HG03039 (cell line): ENCODE measurements around the gene AMN.

Experiments
- ATAC-seq: cut with Tn5 transposase; IDR thresholded peaks from one replicate; pipeline ENCODE4 v1.9.1; 2021; ENCODE audit warnings: mild to moderate bottlenecking, moderate library complexity; ENCODE audit not compliant: unreplicated experiment

AMN gene

GRCh38 chr14:102942069-102942468 is 19.6 kb downstream of the AMN start:
- ATAC-seq, result no peak

DNA sequence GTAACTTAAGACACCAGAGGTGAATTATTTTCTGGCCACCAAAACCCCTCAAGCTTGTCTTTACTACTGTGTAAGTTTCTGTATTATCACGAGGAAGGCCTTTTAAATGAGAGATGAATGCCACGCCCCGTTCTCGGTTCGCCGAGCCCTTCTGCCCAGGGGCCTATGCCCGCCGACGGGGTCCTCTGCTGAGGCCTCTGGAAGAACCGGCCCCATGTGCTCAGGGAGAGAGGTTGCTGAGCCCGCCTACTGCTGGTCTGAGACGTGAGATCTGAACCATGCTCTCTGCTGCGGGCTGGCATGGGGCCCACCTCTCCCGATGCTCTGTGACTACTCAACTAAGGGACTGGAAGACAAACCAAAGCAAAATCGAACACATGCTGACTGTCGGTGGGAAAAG is 21.0 kb downstream of the AMN start:
- ATAC-seq, result no peak

GRCh38 chr14:102943979-102944378 is 21.5 kb downstream of the AMN start:
- no peak for ATAC-seq

GRCh38 chr14:102944448-102945330 is 22.2 kb downstream of the AMN start:
- ATAC-seq, result no peak

DNA sequence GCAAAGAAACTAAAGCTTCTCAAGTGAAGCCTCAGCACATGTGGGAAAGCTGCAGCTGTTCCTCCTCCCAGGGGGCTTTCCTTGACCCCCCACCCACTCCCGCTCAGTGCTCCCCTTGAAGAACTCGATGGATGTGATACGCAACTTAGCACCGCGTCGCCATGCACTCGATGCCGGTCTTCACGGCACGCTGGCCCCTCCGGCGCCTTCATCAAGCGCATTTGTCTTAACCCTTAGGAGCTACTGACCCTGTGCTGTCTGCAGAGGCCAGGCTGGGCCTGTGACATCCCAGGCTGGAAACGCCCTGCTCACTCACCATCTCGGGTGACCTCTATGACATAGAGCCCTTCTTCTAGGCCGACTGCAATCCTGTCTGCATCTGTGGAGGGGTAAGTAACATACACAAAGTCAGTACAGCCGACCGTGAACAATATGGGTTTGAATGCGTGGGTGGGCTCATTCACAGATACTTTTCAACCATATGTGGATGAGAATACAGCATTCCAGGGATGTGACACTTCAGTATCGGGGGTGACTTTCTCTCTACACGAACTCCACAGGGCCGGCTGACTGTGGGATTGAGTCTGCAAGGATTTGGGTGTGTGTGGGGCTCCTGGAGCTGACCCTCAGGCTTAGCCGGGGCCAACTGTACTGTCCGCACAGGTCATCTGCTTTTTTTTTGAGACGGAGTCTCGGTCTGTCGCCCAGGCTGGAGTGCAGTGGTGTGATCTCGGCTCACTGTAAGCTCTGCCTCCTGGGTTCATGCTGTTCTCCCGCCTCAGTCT is 23.1 kb downstream of the AMN start:
- no peak for ATAC-seq

DNA sequence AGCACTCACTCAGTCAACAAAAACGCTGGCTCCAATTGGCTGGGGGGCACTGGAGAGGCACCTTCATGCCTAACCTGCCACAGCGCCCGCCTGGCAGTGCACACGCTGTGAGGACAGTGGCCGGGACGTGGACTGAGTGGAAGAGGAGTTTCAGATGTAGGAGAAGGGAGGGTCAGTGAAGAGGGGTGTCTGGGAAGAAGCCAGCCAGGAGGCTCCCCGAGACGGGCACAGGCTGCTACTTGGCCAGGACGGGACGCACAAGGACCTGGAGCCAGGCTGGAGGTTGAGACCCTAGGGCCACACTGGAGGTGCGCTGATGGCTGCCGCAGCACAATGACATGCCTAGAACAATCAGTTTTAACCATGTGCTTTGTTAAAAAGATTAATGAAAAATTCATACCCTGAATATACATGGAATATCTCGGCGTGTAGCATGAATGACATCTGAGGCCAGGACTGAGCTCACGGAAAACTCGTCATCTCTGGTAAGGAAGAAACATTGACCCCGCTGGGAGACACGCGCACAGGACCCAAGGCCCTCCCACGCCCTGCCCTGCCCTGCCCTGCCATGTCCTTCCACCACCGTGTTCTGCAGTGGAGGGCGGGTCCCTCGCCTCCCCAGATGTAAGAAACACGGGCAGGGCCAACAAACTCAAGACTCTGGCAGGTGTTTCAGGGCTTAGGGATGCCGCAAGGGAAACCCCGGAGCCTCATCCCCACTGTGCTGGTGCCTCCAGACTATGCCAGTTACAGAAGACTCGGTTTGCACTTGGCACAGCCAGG is 25.0 kb downstream of the AMN start:
- no peak for ATAC-seq

DNA sequence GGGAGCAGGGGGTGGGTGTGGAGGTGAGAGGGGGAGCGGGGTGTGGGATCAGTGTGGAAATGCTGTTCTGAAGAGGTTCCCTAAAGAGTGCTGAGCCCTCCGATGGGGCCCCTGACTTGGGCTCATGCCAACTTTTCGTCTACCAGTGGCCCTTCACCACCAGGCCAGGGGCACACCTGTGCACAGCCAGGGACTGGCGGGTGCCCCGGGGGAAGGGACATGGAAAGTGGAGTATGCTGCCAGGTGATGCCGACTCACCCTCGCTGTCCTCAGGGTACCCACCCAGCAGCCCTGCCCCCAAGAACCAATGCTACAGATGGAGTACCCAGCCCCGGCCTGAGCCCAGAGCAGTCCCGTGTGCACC is 26.2 kb downstream of the AMN start:
- ATAC-seq, result no peak

- no peak for ATAC-seq
Observed at GRCh38 chr14:102949062-102949800, 26.8 kb downstream of the AMN start.

- no peak for ATAC-seq
Observed at GRCh38 chr14:102949801-102950451, 27.5 kb downstream of the AMN start.

DNA sequence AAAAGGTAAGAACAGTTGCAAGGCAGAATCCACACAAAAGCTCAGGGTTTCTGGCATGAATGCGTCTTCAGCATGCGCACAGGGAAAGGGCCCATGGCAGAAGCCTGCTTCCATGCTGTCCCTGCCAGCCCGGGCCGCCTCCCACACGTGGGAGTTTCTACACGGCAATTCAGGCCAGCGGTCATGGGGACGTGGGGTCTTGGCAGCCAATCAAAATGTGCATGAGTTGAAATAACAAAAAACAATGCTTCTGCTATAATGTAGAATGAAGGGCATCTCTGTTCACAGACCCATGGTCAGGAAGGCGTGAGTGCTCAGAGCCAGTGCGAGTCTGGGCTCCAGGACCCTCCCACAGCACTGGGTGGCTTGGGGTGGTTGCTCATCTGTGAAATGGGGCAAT is 28.6 kb downstream of the AMN start:
- ATAC-seq, result no peak

GRCh38 chr14:102951799-102952198 is 29.3 kb downstream of the AMN start:
- no peak for ATAC-seq

GRCh38 chr14:102952276-102952675 is 29.8 kb downstream of the AMN start:
- ATAC-seq, result no peak

- ATAC-seq, result no peak
Observed at GRCh38 chr14:102953100-102953499, 30.6 kb downstream of the AMN start.

DNA sequence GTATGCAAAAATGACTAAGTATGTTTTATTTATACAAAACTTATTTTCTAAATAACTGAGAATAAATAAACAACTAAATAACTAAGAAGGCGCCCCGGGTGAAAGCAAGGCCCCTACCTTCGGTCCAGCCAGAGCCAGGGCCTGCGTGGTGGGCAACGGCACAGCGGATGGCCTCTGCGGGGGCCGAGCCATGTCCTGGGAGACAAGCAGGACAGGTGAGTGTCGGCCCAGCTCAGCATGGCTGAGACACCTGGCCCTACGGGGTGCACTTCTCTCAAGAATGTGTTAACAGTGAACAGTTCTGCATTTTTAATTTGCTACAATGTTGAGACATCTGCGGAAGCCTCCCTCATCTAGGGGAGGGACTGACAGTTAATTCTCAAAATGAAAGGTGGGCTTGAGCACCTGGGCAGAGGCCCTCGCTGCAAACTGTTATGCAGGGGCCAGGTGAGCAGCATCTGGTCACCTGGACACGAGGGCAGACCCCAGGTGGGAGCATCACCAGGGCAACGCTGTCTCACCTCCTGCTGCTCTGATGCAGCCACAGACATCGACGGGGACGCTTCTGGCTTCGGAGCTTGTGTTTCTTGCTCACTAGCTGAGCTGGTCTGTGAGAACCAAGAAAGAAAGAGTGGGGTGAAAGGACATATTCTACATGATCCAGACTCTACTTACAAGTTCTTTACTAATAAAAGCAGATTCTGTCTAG is 31.8 kb downstream of the AMN start:
- ATAC-seq, result no peak

DNA sequence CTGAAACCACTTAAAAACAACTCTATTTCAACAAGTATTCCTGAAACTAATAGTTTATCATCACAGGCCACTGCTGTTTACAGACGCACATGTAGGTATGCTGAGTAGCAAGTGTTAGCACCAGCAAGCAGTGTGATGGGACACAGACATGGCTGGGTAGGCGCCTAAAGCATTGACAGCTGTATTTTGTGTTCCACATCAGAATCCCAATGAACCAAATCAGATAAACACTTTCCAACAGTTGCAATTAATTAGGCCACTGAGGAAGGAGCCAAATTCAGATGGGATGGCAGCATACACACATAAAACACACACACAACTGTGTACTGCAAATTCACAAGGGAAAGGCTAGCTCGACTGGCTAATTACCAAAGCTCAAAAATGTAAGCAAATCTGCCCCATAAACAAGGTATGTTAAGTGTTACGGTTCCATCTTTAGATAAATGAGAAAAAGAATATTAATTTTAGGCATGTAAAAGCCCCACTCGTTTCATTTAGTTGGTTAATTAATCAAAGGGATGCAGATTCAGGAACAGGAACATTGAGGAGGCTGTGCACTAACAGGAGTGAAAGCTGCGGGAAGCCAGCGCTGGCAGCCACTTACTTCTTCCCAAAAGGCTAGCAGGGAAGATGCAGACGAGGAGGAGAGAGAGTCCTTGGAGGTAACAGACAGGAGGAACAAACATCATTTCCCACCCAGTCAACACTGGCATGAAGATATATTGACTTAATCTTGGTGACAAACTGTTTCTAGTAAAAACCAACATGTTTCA is 33.4 kb downstream of the AMN start:
- ATAC-seq, result no peak

DNA sequence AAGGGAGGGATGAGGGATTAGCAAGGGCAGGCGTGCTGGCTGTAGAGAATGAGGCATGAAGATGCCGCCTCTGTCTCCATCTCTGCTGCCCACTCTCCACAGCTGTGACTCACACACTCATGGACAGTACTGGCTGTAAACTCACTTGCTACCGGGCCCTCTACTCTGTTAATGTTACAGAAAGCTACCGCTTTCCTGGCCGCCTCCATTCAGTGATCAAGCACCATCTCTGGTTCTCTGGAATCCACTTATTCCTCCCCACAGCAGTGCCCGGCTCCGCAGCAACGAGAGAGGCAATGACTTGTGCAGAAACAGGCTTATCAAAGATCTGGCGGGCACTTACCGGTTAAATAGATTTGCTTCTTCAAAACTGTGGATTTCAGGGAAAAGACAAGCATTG is 34.8 kb downstream of the AMN start:
- ATAC-seq, result no peak

- ATAC-seq, result no peak
Observed at GRCh38 chr14:102958461-102958860, 36.0 kb downstream of the AMN start.

- no peak for ATAC-seq
Observed at GRCh38 chr14:102962111-102962627, 39.7 kb downstream of the AMN start.
